Testis (tissue), 5 donors: ENCODE data around the gene PLPPR4. TPM values are rescaled to one million over a fixed set of nuclear protein-coding genes. Genes with fewer than 3 reads are reported as not detected.

Source experiments
- DNase-seq: peaks from one replicate; pipeline ENCODE4 v3.0.0-alpha.2; 2019
- H3K27ac ChIP-seq, 2 donors: fragments of 200-600 bp; sonication (generic); one replicate each; pipeline ENCODE4 v1.5.1; 2019
- H3K27me3 ChIP-seq: fragments of 200-600 bp; sonication (generic); one replicate; pipeline ENCODE4 v1.5.1; 2019
- H3K36me3 ChIP-seq: fragments of 200-600 bp; sonication (generic); one replicate; pipeline ENCODE4 v1.5.1; 2017; ENCODE audit warnings: low read depth; ENCODE audit errors: missing control alignments
- H3K4me1 ChIP-seq: fragments of 200-600 bp; sonication (generic); one replicate; pipeline ENCODE4 v1.5.1; 2019
- H3K4me3 ChIP-seq, 2 donors: fragments of 200-600 bp; sonication (generic); one replicate each; pipeline ENCODE4 v1.5.1; 2017 to 2019
- H3K9me3 ChIP-seq: fragments of 200-600 bp; sonication (generic); one replicate; pipeline ENCODE4 v1.5.1; 2017
- POLR2A ChIP-seq: fragments of 450-650 bp; IDR thresholded peaks from one replicate; pipeline ENCODE4 v1.6.1; 2017; ENCODE audit warnings: antibody characterized with exemption, mild to moderate bottlenecking, moderate library complexity
- WGBS, 2 donors: methylation state at CpG; one replicate each; pipeline ENCODE4 v1.1.5; 2018; 5-methylcytosine and 5-hydroxymethylcytosine counted together
- intact Hi-C: fragments of 100-400 bp; cut with DNase I; formaldehyde crosslinking; loops from one replicate; pipeline ENCODE4 v1.15.1; 2023; ENCODE audit warnings: low total_unique reads
- long read RNA-seq, 2 donors: transcript quantifications; one replicate each; lab custom pipeline, GENCODE V29; 2026
- polyA plus RNA-seq: library from polyadenylated mRNA; stranded (reverse); fragments of 350-450 nt; fragmentation: Illumina TruSeq; extraction: RNeasy Lipid Tissue Mini Kit (QIAGEN cat#74804); gene quantifications from one replicate; pipeline ENCODE4 v1.2.3, GENCODE V29; 2014; ENCODE audit warnings: low read depth, low replicate concordance; ENCODE audit not compliant: insufficient read depth
- total RNA-seq, 2 donors: library from RNA; depleted of rRNA; stranded (reverse); fragments of >200 nt; gene quantifications; one replicate each; pipeline ENCODE4 v1.2.3, GENCODE V29; 2016
- TF ChIP-seq, protein P1 (sequence below), 3 experiments: fragments of 450-650 bp in 2 of 3; fragments of 200-600 bp in 1 of 3; sonication (generic) in 1 of 3; IDR thresholded peaks; one replicate each; pipeline ENCODE4 v1.5.1; 2016 to 2019; ENCODE audit warnings: antibody characterized with exemption in 3 of 3, mild to moderate bottlenecking in 2 of 3, moderate library complexity in 1 of 3

Gene PLPPR4, protein sequence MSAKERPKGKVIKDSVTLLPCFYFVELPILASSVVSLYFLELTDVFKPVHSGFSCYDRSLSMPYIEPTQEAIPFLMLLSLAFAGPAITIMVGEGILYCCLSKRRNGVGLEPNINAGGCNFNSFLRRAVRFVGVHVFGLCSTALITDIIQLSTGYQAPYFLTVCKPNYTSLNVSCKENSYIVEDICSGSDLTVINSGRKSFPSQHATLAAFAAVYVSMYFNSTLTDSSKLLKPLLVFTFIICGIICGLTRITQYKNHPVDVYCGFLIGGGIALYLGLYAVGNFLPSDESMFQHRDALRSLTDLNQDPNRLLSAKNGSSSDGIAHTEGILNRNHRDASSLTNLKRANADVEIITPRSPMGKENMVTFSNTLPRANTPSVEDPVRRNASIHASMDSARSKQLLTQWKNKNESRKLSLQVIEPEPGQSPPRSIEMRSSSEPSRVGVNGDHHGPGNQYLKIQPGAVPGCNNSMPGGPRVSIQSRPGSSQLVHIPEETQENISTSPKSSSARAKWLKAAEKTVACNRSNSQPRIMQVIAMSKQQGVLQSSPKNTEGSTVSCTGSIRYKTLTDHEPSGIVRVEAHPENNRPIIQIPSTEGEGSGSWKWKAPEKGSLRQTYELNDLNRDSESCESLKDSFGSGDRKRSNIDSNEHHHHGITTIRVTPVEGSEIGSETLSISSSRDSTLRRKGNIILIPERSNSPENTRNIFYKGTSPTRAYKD
- total RNA-seq (1 to 10 TPM; 5.9 to 8.7 TPM), polyA plus RNA-seq (6.0 TPM)
- long read RNA-seq, donor 1: 0 reads
- long read RNA-seq, donor 2: 0 reads

DNA sequence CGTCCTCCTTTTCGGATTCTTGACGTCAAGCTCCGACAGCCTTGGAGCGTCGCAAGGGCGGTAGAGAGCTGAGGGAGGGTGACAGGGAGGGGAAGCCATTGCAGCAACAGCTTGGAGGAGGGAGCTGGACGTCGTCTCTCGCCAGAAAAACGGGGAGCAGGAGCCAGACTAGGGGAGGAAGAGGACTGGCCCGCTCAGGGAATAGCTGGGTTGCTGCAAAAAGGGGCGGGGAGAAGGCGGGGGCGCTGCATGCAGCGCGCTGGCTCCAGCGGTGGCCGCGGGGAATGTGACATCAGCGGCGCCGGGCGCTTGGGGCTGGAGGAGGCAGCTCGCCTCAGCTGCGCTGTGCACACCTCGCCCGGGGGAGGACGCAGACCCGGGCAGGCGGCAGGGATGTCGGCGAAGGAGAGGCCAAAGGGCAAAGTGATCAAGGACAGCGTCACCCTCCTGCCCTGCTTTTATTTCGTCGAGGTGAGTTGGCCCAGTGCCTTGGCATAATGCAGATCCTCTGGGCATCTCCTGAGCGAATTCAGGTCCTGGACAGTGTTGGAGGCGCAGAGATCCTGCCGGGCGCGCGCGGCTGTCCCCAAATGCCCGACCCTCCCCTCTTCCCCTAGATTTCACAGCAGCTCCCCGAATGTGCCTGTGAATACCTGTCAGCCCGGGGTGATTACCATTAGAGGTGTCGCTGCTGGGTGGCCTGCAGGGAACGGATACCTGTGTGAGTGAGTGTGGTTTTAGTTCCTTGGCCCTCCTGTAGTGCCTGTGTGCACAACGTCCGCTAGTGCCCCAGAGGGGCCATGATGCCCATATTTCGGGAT lies at the start of gene PLPPR4:
TSS of gene PLPPR4 (plus strand) at position 292 of the 821 bp plus-strand sequence. CDS start at position 394, 102 bp downstream.
- intact Hi-C loops: no loop called here
- TF ChIP-seq, protein P1, sequence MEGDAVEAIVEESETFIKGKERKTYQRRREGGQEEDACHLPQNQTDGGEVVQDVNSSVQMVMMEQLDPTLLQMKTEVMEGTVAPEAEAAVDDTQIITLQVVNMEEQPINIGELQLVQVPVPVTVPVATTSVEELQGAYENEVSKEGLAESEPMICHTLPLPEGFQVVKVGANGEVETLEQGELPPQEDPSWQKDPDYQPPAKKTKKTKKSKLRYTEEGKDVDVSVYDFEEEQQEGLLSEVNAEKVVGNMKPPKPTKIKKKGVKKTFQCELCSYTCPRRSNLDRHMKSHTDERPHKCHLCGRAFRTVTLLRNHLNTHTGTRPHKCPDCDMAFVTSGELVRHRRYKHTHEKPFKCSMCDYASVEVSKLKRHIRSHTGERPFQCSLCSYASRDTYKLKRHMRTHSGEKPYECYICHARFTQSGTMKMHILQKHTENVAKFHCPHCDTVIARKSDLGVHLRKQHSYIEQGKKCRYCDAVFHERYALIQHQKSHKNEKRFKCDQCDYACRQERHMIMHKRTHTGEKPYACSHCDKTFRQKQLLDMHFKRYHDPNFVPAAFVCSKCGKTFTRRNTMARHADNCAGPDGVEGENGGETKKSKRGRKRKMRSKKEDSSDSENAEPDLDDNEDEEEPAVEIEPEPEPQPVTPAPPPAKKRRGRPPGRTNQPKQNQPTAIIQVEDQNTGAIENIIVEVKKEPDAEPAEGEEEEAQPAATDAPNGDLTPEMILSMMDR (IDR thresholded peaks at IDR 0.05): no peak
- TF ChIP-seq POLR2A: no peak
- peaks cover 4% of the 10 kb centered on the region for H3K4me1 ChIP-seq
- DNase-seq: peak; percentile 61
- peak within 1 kb of the TSS in 1 of 2 donors; percentile 9 for H3K27ac ChIP-seq
- H3K9me3 ChIP-seq: no peaks in the 10 kb centered on the region
- no peaks in the 10 kb centered on the region for H3K27me3 ChIP-seq
- no peaks in the 10 kb centered on the region for H3K36me3 ChIP-seq
- peak within 1 kb of the TSS; percentile 13 to 70 for H3K4me3 ChIP-seq
- 3 to 6% methylated on average over 11 to 51 of the region's 51 CpGs for WGBS, 2 donors

DNA sequence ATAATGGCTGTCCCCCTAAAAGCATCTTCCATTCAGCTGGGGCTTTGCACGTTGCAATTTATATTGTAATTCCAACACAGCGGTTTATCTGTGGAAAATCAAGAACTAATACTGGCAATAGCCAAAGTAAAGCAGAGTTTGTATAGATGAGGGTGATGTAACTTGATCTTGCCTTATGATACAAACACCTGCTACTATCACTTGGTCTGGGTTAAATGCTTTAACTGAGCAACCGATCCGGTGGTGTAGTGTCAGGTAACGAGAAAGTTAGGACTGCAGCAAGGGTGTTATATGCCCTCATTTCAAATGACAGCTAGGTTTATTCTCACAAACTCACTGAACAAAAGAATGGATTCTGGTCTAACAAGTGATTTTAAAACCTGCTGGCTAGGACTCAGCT lies 47.3 kb upstream of the PLPPR4 start:
- Histone ChIP-seq H3K9me3 (no peaks in the 10 kb centered on the region), H3K27ac (no peak overlapping the region), H3K27me3 (no peaks in the 10 kb centered on the region), H3K4me1 (no peaks in the 10 kb centered on the region), H3K36me3 (no peaks in the 10 kb centered on the region), H3K4me3 (no peak overlapping the region)
- no peak for DNase-seq
- WGBS, 2 donors: 83 to 90% methylated on average over 5 of the region's 5 CpGs
- intact Hi-C loops: no loop called here
- TF ChIP-seq, protein P1 (IDR thresholded peaks at IDR 0.05): no peak
- TF ChIP-seq POLR2A: no peak

DNA sequence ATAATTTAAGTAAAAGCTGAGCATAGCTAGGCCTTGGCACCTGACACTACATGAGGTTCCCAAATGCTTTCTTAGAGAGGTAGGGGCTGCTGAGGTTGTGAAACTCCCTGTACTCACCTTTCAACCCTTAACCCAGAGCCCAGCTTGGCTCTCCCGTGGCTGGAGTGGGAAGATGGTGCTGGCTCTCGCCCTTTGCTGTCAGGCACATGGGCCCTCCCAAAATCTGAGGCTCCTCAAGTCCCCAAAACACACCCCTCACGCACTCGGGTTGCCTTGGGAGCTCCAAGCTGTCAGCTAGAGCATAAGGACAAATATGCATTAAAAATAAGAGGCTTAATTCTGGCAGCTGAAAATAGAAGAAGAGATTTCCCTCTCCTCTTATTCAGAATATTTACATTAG lies 46.7 kb upstream of the PLPPR4 start:
- no peak for TF ChIP-seq POLR2A
- TF ChIP-seq, protein P1 (IDR thresholded peaks at IDR 0.05): no peak
- no peaks in the 10 kb centered on the region for H3K9me3 ChIP-seq
- H3K4me1 ChIP-seq: no peaks in the 10 kb centered on the region
- no peaks in the 10 kb centered on the region for H3K36me3 ChIP-seq
- H3K27ac ChIP-seq: no peak overlapping the region
- no peaks in the 10 kb centered on the region for H3K27me3 ChIP-seq
- intact Hi-C loops: no loop called here
- H3K4me3 ChIP-seq: no peak overlapping the region
- WGBS, 2 donors: 51 to 55% methylated on average over 4 of the region's 4 CpGs
- DNase-seq: no peak

DNA sequence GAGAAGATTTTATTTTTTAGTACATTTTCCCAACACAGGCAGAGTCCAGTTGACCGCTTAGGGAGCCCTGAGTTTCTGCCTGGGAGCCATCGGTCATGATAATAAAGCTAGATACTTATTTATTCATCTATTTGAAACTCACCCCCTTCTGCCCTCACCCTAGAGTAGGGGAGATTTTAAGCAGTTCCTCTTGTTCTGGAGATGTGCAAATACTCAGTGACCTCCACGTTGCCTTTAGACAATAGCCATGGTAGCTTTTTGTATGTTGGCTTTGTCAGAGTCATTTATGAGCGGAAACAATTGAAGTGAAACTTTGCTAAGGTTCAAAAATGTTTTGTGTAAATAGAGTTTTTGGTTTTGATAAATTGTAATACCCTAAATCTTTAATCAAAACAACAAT lies 45.7 kb upstream of the PLPPR4 start:
- H3K36me3 ChIP-seq: no peaks in the 10 kb centered on the region
- no peaks in the 10 kb centered on the region for H3K9me3 ChIP-seq
- no peak overlapping the region for H3K27ac ChIP-seq
- intact Hi-C loops: no loop called here
- WGBS, 2 donors: 87 to 89% methylated on average over 4 of the region's 4 CpGs
- no peak overlapping the region for H3K4me3 ChIP-seq
- no peak for TF ChIP-seq POLR2A
- TF ChIP-seq, protein P1 (IDR thresholded peaks at IDR 0.05): no peak
- DNase-seq: no peak
- no peaks in the 10 kb centered on the region for H3K4me1 ChIP-seq
- no peaks in the 10 kb centered on the region for H3K27me3 ChIP-seq
